SJSA1 (cell line): ENCODE measurements around the gene ZNF544. TPM values are rescaled to one million over a fixed set of nuclear protein-coding genes. Genes with fewer than 3 reads are reported as not detected.
A peak's percentile ranks its signal among the peaks of the same experiment; 100 is the strongest.

Experiments used
- DNase-seq, 2 experiments: peaks; one replicate each; pipeline ENCODE4 v3.0.0-alpha.2; 2015 to 2020; ENCODE audit warnings: low spot score in 2 of 2, low read depth in 1 of 2
- H3K27ac ChIP-seq: fragments of 250-450 bp; sonication (Bioruptor Pico); 2 replicates; pipeline ENCODE4 v1.5.1; 2020; ENCODE audit warnings: mild to moderate bottlenecking, moderate library complexity
- H3K27me3 ChIP-seq: fragments of 250-450 bp; sonication (Bioruptor Pico); replicated peaks from 2 replicates; pipeline ENCODE4 v1.5.1; 2020; ENCODE audit warnings: mild to moderate bottlenecking, moderate library complexity
- H3K36me3 ChIP-seq: fragments of 250-450 bp; sonication (Bioruptor Pico); 2 replicates; pipeline ENCODE4 v1.5.1; 2020; ENCODE audit warnings: mild to moderate bottlenecking
- H3K4me1 ChIP-seq: fragments of 250-450 bp; sonication (Bioruptor Pico); replicated peaks from 2 replicates; pipeline ENCODE4 v1.6.1; 2021; ENCODE audit warnings: mild to moderate bottlenecking
- H3K4me3 ChIP-seq: fragments of 250-450 bp; sonication (Bioruptor Pico); 2 replicates; pipeline ENCODE4 v1.5.1; 2020; ENCODE audit warnings: mild to moderate bottlenecking
- H3K9me3 ChIP-seq: fragments of 250-450 bp; sonication (Bioruptor Pico); replicated peaks from 2 replicates; pipeline ENCODE4 v1.5.1; 2020; ENCODE audit warnings: mild to moderate bottlenecking
- total RNA-seq: library from RNA; depleted of rRNA; stranded (reverse); fragments of >200 nt; shearing (Covaris generic); gene quantifications from 2 replicates; pipeline ENCODE4 v1.2.3, GENCODE V29; 2014; rRNA removed

The ZNF544 gene
- total RNA-seq: 42.4 and 50.5 TPM in 2 replicates

DNA sequence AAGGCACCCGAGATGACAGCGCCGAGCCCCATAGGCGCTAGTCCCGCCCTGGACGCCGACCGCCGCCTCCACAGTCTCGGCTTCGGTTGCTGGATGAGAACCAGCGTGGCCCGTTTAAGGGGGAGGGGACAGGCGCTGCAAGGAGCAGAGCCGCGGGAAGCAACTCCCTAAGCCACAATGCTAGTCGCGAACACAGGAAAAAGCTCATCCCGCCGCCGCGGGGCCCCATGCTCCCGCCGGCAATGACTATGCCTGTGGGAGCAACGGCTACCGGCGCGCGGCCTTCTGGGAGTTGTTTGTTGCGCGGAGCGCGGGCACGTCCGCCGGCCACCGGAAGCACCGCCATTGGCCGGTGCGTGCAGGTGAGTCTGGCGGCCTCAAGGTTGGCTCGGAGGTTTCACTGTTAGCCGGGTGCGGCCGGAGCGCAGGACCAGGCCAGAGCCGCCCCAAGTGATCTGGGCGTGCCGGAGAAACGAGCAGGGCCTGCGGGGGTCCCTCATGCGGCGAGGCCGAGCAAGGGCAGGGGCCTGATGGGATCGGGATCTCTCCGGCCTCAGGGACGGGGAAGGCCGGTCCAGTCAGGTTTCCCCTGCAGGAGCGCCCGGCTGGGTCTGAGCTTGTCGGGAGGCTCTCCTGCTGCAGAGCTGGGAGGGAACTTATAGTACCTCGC, at the start of gene ZNF544:
ZNF544 (plus strand) TSS at position 330 of the 670 bp plus-strand sequence. CDS start 15,110 bp downstream, outside the sequence.
- Histone ChIP-seq H3K9me3 (peaks cover 16% of the 10 kb centered on the region), H3K4me3 (peak within 1 kb of the TSS; percentile 62), H3K27ac (peak within 1 kb of the TSS; percentile 87), H3K4me1 (peaks cover 19% of the 10 kb centered on the region), H3K36me3 (peaks cover 47% of the 10 kb centered on the region), H3K27me3 (no peaks in the 10 kb centered on the region)
- peak; percentile 82 for DNase-seq

DNA sequence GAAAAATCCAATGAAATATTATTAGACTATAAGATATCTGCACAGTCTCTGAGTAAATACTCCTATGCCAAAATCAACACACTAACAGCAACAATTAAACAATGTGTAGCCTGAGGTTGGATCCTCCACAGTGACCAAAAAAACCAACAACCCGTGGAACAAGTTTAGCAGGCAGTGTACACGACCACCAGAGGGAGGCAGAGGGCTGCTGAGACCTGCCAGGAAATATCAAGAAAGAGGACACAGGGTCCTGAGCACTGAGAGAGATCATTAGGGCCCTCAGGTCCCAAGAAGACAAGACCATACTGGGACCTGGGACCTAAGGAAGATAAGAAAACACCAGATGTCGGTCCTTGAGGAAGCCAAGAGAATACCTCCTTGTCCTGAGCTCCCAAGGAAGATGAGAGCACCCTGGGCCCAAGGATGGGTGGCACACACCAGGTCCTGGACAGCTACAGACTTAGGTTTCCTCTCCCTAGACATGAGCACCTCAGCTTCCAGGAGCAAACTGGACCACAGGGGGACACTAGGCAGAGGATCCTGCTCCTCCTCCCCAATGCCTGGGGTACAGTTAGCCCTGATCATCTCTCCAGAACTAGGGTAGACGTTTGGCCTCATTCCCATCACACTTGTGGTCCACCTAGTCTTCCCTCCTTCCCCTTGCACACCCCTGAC, 46.7 kb upstream of the ZNF544 start:
- peak in 1 of 2 experiments; percentile 24 for DNase-seq
- Histone ChIP-seq H3K4me1 (no peaks in the 10 kb centered on the region), H3K27ac (no peak overlapping the region), H3K4me3 (no peak overlapping the region), H3K36me3 (peaks cover 20% of the 10 kb centered on the region), H3K27me3 (no peaks in the 10 kb centered on the region), H3K9me3 (peaks cover 35% of the 10 kb centered on the region)

- Histone ChIP-seq H3K9me3 (peaks cover 38% of the 10 kb centered on the region), H3K27ac (peak overlapping the region; percentile 91; the same call in 1 of the 2 replicates), H3K4me3 (peak overlapping the region; percentile 64), H3K4me1 (no peaks in the 10 kb centered on the region), H3K27me3 (no peaks in the 10 kb centered on the region), H3K36me3 (peaks cover 26% of the 10 kb centered on the region)
- DNase-seq: no peak
Observed at GRCh38 chr19:58182577-58182988, 46.1 kb upstream of the ZNF544 start.

- Histone ChIP-seq H3K27me3 (no peaks in the 10 kb centered on the region), H3K4me3 (peak within 1 kb of the TSS; percentile 64), H3K27ac (peak within 1 kb of the TSS; percentile 91), H3K36me3 (peaks cover 28% of the 10 kb centered on the region), H3K9me3 (peaks cover 38% of the 10 kb centered on the region), H3K4me1 (no peaks in the 10 kb centered on the region)
- DNase-seq: peak; percentile 76 to 79
Observed at GRCh38 chr19:58182989-58183816, 45.5 kb upstream of the ZNF544 start, which contains the start of gene ZNF274. Gene ZNF274 (plus strand): TSS chr19:58183061. CDS start chr19:58183966, 905 bp downstream.

DNA sequence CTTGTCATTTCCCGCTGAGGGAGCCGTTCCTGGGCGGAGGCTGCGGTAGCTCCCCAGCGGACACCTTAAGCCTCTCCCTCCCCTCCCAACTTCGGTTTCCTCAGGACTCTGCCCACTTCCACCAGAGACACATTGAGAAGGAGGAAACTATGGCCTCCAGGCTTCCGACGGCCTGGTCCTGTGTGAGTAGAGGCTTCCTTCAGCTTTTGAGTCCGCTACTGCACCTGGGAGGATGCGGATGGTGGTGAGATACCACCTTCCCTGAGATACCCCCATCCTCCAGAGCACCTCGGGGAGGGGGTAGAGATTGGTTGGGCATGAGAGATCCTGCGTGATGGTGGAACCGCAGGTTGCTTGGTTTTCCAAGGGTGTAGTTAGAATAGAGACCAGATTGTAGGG, 44.9 kb upstream of the ZNF544 start:
- DNase-seq: no peak
- H3K9me3 ChIP-seq: peaks cover 38% of the 10 kb centered on the region
- H3K27me3 ChIP-seq: no peaks in the 10 kb centered on the region
- peaks cover 29% of the 10 kb centered on the region for H3K36me3 ChIP-seq
- no peaks in the 10 kb centered on the region for H3K4me1 ChIP-seq
- H3K27ac ChIP-seq: peak overlapping the region; percentile 91
- peak overlapping the region; percentile 64 for H3K4me3 ChIP-seq

GRCh38 chr19:58196901-58197616, 31.7 kb upstream of the ZNF544 start:
- peaks cover 48% of the 10 kb centered on the region for H3K36me3 ChIP-seq
- no peak overlapping the region for H3K27ac ChIP-seq
- peaks cover 49% of the 10 kb centered on the region for H3K9me3 ChIP-seq
- no peaks in the 10 kb centered on the region for H3K27me3 ChIP-seq
- no peaks in the 10 kb centered on the region for H3K4me1 ChIP-seq
- peak in 1 of 2 experiments; percentile 35 for DNase-seq
- H3K4me3 ChIP-seq: no peak overlapping the region

DNA sequence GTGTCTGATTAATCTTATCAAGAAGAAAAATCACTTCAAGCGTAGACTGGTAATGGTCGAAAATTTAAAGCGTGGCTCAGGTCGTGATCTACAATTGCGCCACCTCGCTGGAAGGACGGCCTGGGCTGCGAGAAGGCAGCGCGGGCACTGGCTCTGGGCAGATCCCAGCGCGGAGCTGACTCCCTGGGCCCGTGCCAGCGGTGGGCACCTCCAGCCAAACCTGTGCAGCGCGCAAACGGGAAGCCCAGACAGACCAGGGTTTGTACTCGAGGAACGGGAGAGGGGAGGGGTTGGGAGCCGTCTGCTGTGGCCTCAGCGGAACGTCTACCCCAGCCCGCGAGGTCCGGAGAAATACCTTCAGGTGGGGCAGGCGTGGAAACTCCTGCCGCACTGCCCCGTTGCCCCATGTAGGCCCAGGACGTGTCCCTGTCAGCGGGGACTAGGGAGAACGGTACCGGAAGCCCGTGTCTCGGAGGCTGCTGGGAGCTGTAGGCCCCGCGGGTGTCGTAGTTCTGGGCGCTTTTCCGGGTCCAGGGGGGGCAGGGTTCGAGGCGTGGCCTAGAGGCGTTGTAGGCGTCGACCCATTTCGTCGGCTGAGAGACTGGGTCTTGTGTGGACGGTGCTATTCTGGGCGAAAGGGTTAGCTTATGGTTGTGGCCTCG, 24.8 kb upstream of the ZNF544 start:
- H3K9me3 ChIP-seq: peaks cover 54% of the 10 kb centered on the region
- H3K36me3 ChIP-seq: peaks cover 32% of the 10 kb centered on the region

GRCh38 chr19:58204566-58204965, 24.1 kb upstream of the ZNF544 start:
- Histone ChIP-seq H3K27ac (no peak overlapping the region), H3K4me1 (no peaks in the 10 kb centered on the region), H3K4me3 (no peak overlapping the region), H3K36me3 (peaks cover 32% of the 10 kb centered on the region), H3K9me3 (peaks cover 57% of the 10 kb centered on the region), H3K27me3 (no peaks in the 10 kb centered on the region)
- no peak for DNase-seq

More for the DNA sequence above, 24.8 kb upstream of the ZNF544 start:
- H3K4me3 ChIP-seq: no peak overlapping the region
- no peaks in the 10 kb centered on the region for H3K27me3 ChIP-seq
- H3K27ac ChIP-seq: no peak overlapping the region
- no peaks in the 10 kb centered on the region for H3K4me1 ChIP-seq
- DNase-seq: no peak

DNA sequence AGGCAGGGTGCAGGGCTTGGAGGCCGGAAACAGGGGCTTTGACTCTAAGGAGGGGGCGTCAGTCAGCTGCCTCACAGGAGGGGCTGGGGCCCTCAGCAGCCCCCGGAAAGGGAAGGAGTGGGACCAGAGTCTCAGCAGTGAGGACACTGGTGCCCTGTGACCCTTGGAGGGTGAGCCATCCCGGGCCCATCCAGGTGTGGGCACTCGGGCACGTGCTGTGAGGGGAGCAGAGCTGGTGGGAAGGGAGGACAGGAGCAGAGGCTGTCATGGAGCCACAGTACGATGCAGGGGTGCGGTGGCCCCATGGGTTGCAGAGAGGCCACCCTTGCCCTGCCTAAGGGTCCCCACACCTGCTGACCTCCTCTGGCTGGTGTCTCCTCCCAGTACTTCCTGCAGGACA, 19.1 kb upstream of the ZNF544 start:
- no peaks in the 10 kb centered on the region for H3K27me3 ChIP-seq
- DNase-seq: no peak
- H3K4me3 ChIP-seq: no peak overlapping the region
- H3K27ac ChIP-seq: no peak overlapping the region
- peaks cover 50% of the 10 kb centered on the region for H3K9me3 ChIP-seq
- no peaks in the 10 kb centered on the region for H3K4me1 ChIP-seq
- peaks cover 49% of the 10 kb centered on the region for H3K36me3 ChIP-seq

DNA sequence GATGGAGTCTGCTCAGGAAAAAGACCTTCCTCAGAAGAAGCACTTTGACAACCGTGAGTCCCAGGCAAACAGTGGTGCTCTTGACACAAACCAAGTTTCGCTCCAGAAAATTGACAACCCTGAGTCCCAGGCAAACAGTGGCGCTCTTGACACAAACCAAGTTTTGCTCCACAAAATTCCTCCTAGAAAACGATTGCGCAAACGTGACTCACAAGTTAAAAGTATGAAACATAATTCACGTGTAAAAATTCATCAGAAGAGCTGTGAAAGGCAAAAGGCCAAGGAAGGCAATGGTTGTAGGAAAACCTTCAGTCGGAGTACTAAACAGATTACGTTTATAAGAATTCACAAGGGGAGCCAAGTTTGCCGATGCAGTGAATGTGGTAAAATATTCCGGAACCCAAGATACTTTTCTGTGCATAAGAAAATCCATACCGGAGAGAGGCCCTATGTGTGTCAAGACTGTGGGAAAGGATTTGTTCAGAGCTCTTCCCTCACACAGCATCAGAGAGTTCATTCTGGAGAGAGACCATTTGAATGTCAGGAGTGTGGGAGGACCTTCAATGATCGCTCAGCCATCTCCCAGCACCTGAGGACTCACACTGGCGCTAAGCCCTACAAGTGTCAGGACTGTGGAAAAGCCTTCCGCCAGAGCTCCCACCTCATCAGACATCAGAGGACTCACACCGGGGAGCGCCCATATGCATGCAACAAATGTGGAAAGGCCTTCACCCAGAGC, 16.2 kb upstream of the ZNF544 start:
- H3K4me3 ChIP-seq: no peak overlapping the region
- H3K9me3 ChIP-seq: peaks cover 41% of the 10 kb centered on the region
- DNase-seq: no peak
- no peak overlapping the region for H3K27ac ChIP-seq
- H3K27me3 ChIP-seq: no peaks in the 10 kb centered on the region
- no peaks in the 10 kb centered on the region for H3K4me1 ChIP-seq
- H3K36me3 ChIP-seq: peaks cover 34% of the 10 kb centered on the region

- Histone ChIP-seq H3K27ac (no peak overlapping the region), H3K4me3 (no peak overlapping the region), H3K36me3 (peaks cover 29% of the 10 kb centered on the region), H3K4me1 (no peaks in the 10 kb centered on the region), H3K9me3 (peaks cover 40% of the 10 kb centered on the region), H3K27me3 (no peaks in the 10 kb centered on the region)
- no peak for DNase-seq
Observed at GRCh38 chr19:58213075-58213369, 15.7 kb upstream of the ZNF544 start.

GRCh38 chr19:58217069-58217481, 11.6 kb upstream of the ZNF544 start:
- H3K27ac ChIP-seq: no peak overlapping the region

More at GRCh38 chr19:58217069-58217481, 11.6 kb upstream of the ZNF544 start:
- Histone ChIP-seq H3K9me3 (peaks cover 28% of the 10 kb centered on the region), H3K27me3 (no peaks in the 10 kb centered on the region), H3K4me3 (no peak overlapping the region), H3K36me3 (peaks cover 11% of the 10 kb centered on the region), H3K4me1 (no peaks in the 10 kb centered on the region)
- DNase-seq: no peak
